Activated effector memory CD4-positive, alpha-beta T cell treated with anti-CD3 and anti-CD28 coated beads, Interleukin-2, amount 50 U/mL, for 16 hours (primary cell): ENCODE results near the gene SEC14L5.
"Not testable (repeated sequence)": the region's sequence is repeated elsewhere in the genome, so short reads cannot be mapped to it uniquely, and the experiment has no call there.

Source experiments
- DNase-seq: peaks from one replicate; pipeline ENCODE4 v3.0.0-alpha.2; 2020

SEC14L5 gene

GRCh38 chr16:4958510-4959438 is 644 bp downstream of the SEC14L5 start:
- no peak for DNase-seq

GRCh38 chr16:4960579-4960978 is 2.4 kb downstream of the SEC14L5 start:
- DNase-seq, result no peak

GRCh38 chr16:4962716-4963115 is 4.6 kb downstream of the SEC14L5 start:
- no peak for DNase-seq

GRCh38 chr16:4963527-4963926 is 5.4 kb downstream of the SEC14L5 start:
- DNase-seq, result not testable (repeated sequence)

GRCh38 chr16:4966736-4967453 is 8.8 kb downstream of the SEC14L5 start:
- DNase-seq, result no peak

GRCh38 chr16:4968278-4968677 is 10.1 kb downstream of the SEC14L5 start:
- DNase-seq, result not testable (repeated sequence)

GRCh38 chr16:4968879-4969483 is 10.9 kb downstream of the SEC14L5 start:
- no peak for DNase-seq

GRCh38 chr16:4970010-4970409 is 11.9 kb downstream of the SEC14L5 start:
- no peak for DNase-seq

GRCh38 chr16:4972938-4973587 is 14.9 kb downstream of the SEC14L5 start:
- no peak for DNase-seq

GRCh38 chr16:4976079-4976478 is 17.9 kb downstream of the SEC14L5 start:
- no peak for DNase-seq

- no peak for DNase-seq
Measured at GRCh38 chr16:4976611-4977145, 18.5 kb downstream of the SEC14L5 start.

GRCh38 chr16:4979164-4979563 is 21.0 kb downstream of the SEC14L5 start:
- DNase-seq, result no peak

GRCh38 chr16:4979736-4980660 is 21.9 kb downstream of the SEC14L5 start:
- DNase-seq, result no peak

- DNase-seq, result no peak
Measured at GRCh38 chr16:4980691-4981090, 22.6 kb downstream of the SEC14L5 start.

- no peak for DNase-seq
Measured at GRCh38 chr16:4981473-4981872, 23.3 kb downstream of the SEC14L5 start.

- no peak for DNase-seq
Measured at GRCh38 chr16:4982056-4982867, 24.1 kb downstream of the SEC14L5 start.

GRCh38 chr16:4984174-4984990 is 26.3 kb downstream of the SEC14L5 start:
- no peak for DNase-seq

GRCh38 chr16:4987250-4987579 is 29.1 kb downstream of the SEC14L5 start:
- no peak for DNase-seq

- DNase-seq, result no peak
Measured at GRCh38 chr16:4987580-4988374, 29.6 kb downstream of the SEC14L5 start.
